ENCODE measurements around the gene LY9.

Gene LY9

GRCh38 chr1:160836561-160836960 lies 40.6 kb downstream of the LY9 start:
- in situ Hi-C loops (cut with MboI; ENCODE audit: low sequenced_read_pairs), result loop anchor here (10.0 to 25.0 kb wide), 2 partner anchors 118 to 149 kb away; partner anchors contain the start of gene ITLN2

DNA sequence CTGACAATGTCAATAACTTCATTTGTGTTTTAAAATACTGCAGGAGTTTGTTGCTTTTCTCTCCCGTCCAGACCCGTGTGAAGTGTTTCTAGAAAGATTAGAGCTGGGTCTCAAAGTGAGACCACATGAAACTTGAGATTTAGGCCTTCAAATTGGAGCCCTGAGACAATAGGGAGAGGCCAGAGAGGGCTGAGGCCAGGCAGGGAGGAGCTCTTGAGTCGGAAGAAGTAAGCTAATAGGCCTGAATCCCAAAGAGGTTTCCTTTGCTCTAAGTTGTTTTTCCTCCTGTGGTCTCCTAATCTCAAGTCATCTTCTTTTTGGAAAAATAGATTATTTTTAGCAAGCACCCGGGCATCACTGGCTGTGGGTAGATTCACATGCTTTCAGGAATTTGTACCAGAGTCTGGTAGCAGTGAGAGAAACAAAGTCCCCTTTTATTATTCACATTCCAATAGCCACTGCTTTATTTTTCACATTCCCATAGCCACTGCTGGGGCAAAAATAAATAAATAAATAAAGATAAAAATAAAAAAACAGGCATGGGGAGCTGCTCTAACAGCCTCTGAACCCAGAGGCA lies 41.1 kb downstream of the LY9 start:
- in situ Hi-C loops (cut with MboI; ENCODE audit: low sequenced_read_pairs), result loop anchor here (10.0 to 25.0 kb wide), 2 partner anchors 118 to 150 kb away; partner anchors contain the start of gene ITLN2

DNA sequence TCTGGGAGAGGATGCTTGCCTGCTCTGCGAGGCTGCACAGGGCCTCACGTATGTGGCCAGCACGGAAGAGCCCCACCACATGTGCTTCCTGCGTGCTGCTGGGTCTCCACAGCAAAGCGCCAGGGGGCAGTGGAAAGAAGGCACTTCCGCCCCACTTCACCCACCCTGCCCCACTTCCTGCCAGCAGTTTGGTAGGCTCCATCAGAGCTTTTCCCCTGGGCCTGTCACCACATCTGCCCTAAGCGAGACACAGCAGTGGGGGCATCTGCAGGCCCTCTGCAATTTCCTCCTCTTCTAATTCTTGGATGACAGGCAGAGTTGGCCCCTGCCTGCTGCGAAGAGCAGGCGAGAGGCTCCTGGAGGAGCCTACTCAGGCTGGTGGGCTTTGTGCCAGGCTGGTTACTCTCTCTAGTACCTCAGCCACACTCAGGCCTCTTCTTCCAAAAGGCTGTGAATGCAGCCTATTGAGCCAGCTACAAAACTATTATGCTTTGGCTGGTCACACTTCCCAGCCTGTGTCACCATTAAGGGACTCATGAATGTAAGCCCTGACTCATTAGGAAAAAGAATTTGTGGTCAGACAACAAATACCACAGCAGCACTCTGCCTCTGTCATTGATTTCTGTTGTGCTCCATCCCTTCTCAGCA lies 41.7 kb downstream of the LY9 start:
- in situ Hi-C loops (cut with MboI; ENCODE audit: low sequenced_read_pairs), result loop anchor here (10.0 to 25.0 kb wide), 2 partner anchors 117 to 150 kb away; partner anchors contain the start of gene ITLN2

GRCh38 chr1:160838888-160839287 lies 42.9 kb downstream of the LY9 start:
- in situ Hi-C loops (cut with MboI; ENCODE audit: low sequenced_read_pairs), result loop anchor here (10.0 to 25.0 kb wide), 2 partner anchors 116 to 152 kb away; partner anchors contain the start of gene ITLN2

GRCh38 chr1:160839746-160840145 lies 43.8 kb downstream of the LY9 start:
- in situ Hi-C loops (cut with MboI; ENCODE audit: low sequenced_read_pairs), result loop anchor here (10.0 to 25.0 kb wide), 2 partner anchors 115 to 152 kb away; partner anchors contain the start of gene ITLN2

DNA sequence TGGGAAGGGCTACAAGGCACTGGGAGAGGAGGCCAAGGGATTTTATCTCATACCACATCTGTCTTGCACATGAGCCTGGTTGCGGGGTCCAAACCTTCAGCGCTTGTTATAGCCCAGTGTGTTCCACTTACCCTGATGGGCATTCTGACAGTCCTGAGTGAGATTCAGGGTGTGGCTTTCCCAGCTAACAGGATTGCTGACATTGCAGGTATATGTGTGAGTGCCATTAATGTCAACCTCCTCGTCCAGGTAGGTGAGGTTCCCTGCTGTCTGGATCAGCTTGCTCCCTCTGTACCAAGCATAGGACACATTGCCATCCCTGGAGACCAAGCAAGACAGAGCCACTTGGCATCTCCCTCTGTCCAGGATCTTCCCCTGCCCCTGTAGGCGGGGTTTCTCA lies 45.1 kb downstream of the LY9 start:
- in situ Hi-C loops (cut with MboI; ENCODE audit: low sequenced_read_pairs), result loop anchor here (25.0 kb wide), 1 partner anchor 154 kb away; no protein-coding TSS in a partner anchor

- in situ Hi-C loops (cut with MboI; ENCODE audit: low sequenced_read_pairs), result loop anchor here (25.0 kb wide), 1 partner anchor 157 kb away; no protein-coding TSS in a partner anchor
Measured at GRCh38 chr1:160844447-160845232, 48.7 kb downstream of the LY9 start.

DNA sequence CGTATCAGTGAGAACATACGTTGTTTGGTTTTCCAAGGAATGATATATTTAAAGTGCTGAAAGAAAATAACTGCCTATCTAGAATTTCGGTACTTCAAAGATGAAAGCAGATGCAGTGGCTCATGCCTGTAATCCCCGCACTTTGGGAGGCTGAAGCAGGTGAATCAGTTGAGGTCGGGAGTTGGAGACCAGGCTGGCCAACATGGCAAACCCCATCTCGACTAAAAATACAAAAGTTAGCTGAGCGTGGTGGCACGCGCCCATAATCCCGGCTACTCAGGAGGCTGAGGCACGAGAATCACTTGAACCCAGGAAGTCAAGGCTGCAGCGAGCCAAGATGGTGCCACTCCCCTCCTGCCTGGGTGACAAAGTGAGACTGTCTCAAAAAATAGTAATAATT lies 50.3 kb downstream of the LY9 start:
- in situ Hi-C loops (cut with MboI; ENCODE audit: low sequenced_read_pairs), result loop anchor here (25.0 kb wide), 1 partner anchor 159 kb away; no protein-coding TSS in a partner anchor

DNA sequence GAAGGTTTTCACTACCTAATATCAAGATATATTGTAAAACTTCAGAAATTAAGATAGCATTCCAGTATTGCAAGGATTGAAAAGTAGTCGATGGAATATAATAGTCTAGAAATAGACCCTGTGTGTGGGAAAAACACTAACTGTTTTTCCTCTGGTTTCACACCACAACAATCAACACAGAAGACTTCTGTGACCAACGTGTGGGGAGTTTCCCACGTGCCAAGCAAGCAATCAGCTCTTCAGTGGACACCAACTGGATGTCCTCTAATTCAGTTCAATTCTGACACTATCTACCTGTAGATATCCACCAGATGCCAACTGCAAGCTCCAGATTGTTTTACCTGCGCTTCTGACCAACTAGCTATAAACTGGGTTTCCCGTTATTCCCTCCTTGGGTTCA lies 54.6 kb downstream of the LY9 start:
- in situ Hi-C loops (cut with MboI; ENCODE audit: low sequenced_read_pairs), result no loop called here

DNA sequence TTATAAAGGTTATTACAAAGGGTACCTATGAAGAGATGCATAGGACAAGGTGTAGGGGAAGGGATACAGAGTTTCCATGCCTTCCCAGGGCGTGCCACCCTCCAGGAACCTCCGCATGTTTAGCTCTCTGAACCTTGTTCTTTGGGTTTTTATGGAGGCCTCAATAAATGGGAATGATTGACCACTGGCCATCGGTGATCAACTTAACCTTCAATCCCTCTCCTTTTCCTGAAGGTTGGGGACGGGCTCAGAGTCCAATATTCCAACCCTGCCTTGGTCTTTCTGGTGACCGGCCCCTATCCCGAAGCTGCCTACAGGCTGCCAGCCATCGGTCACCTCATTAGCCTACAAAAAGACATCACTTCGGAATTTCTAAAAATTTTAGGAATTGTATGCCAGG lies 55.0 kb downstream of the LY9 start:
- in situ Hi-C loops (cut with MboI; ENCODE audit: low sequenced_read_pairs), result no loop called here

GRCh38 chr1:160853014-160853413 lies 57.0 kb downstream of the LY9 start:
- in situ Hi-C loops (cut with MboI; ENCODE audit: low sequenced_read_pairs), result no loop called here

DNA sequence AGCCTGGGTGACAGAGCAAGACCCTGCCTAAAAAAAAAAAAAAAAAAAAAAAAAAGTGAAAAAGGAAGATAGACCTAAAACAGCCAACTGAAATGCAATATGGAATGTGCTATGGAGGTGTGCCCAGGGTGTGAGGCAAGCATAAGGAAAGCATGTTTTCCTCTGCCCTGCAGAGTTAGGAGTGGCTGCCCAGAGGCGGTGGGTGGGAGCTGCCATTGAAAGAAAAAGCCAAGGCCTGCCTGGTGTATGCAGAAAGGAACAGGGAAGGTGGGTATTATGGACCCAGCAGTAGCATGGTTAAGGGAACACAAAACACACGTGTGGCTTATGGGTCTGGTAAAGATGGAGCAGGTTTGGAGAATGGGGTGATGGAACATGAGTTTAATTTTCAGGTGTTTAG lies 57.8 kb downstream of the LY9 start:
- in situ Hi-C loops (cut with MboI; ENCODE audit: low sequenced_read_pairs), result no loop called here

DNA sequence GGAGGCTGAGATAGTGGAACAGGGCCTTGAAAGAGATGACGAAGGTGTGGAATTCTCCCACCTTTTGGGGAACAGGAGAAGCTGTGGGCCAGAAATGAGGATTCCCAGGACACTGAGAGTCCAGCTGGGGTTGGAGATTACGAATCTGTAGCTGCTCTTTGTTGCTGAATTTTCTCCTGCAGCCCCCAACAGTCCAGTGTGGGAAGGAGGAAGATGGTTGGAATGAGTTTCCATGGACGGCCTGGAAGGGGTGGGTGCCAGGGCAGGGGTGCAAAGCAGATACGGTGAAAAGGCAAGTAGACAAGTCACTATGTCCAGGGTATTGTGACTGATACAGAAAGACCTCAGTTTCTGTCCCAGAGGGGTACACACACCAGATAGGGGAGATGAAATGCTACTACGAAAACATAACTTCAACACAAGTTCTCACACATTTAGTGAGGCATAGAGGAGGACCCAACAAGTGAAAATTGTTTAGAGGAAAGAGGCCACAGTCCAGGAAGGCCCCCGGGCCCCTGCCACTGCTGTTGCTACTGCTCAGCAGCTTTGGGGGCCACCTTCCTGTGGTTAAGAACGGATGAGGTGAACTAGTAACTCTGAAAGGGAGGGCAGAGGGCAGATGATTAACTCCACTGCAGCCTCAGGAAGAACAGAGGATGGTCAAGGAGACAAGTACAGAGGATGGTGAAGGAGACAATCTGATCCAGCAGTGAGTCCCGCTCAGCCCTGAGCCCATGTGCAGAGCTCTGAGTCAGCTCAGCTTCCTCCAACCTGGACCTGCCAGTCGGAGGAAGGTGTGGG lies 59.4 kb downstream of the LY9 start:
- in situ Hi-C loops (cut with MboI; ENCODE audit: low sequenced_read_pairs), result no loop called here

GRCh38 chr1:160858097-160858496 lies 62.1 kb downstream of the LY9 start:
- in situ Hi-C loops (cut with MboI; ENCODE audit: low sequenced_read_pairs), result no loop called here

DNA sequence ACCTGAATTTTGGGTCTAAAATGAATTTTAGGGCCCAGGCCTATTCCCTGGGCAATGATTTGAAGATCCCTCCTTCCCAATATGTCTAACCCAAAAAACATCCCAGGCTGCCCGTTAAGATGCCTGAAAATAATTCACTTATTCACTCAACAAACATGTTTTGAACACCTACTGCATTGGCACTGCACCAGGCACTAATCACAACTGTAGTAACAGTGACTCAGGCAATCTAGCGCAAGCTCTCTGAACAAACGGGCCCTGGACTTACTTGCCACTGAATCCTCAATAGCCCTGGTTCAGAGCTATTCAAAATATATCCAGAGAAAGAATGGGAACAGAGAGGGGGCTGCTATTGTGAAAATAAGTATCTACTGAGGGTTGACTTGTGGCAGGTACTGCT lies 62.5 kb downstream of the LY9 start:
- in situ Hi-C loops (cut with MboI; ENCODE audit: low sequenced_read_pairs), result no loop called here

GRCh38 chr1:160859166-160859565 lies 63.2 kb downstream of the LY9 start:
- in situ Hi-C loops (cut with MboI; ENCODE audit: low sequenced_read_pairs), result no loop called here

- in situ Hi-C loops (cut with MboI; ENCODE audit: low sequenced_read_pairs), result no loop called here
Measured at GRCh38 chr1:160860840-160861505, 65.0 kb downstream of the LY9 start.

- in situ Hi-C loops (cut with MboI; ENCODE audit: low sequenced_read_pairs), result no loop called here
Measured at GRCh38 chr1:160862203-160863060, 66.5 kb downstream of the LY9 start, which contains the start of gene CD244. Gene CD244, minus strand, starts transcription at chr1:160862887. Its CDS starts 210 bp downstream, at chr1:160862677.
